GM21619 (cell line): ENCODE results near the gene FBXL5.

Experiments used
- ATAC-seq: cut with Tn5 transposase; IDR thresholded peaks from one replicate; pipeline ENCODE4 v1.9.1; 2021; ENCODE audit not compliant: unreplicated experiment

Gene FBXL5

DNA sequence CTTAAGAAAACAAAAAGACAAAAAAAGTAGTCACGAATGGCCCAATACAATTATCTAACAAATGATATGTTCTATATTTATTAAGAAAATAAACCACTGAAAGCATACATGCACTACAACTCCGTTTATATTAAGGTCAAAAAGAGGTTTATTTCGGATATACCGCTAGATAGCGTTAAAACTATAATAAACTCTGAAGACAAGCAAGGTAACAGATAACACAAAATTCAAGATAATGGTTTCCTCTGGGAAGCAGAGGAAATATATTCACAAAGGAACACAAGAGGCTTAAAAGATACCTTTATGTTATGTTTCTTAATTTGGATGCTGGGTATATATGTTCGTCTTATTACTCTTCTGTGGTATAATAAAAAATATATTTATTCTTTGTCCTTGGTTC, 21.7 kb upstream of the FBXL5 start:
- ATAC-seq: no peak

GRCh38 chr4:15676039-15676438, 20.9 kb upstream of the FBXL5 start:
- ATAC-seq: no peak

GRCh38 chr4:15675356-15675755, 20.2 kb upstream of the FBXL5 start:
- ATAC-seq: no peak

DNA sequence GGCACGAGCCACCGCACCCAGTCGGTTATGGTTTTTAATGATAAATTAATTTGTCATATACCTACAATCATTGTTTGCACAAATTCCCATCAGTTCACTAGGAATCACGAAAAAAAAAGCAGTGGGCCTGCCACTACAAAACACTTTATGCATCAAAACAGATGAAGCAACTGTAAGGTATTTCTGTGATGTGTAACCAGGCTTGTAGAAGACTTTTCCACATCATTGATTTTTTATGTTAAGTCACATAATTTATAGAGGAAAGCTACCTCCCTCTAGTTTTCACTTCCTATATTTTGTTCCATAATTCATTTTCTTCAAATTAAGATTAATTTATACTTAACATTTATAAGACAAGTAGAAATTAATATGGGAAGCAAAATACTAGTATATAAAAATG, 19.8 kb upstream of the FBXL5 start:
- ATAC-seq: no peak

- ATAC-seq: no peak
Measured at GRCh38 chr4:15674046-15674445, 18.9 kb upstream of the FBXL5 start.

- no peak for ATAC-seq
Measured at GRCh38 chr4:15673337-15673736, 18.2 kb upstream of the FBXL5 start.

- no peak for ATAC-seq
Measured at GRCh38 chr4:15672101-15672500, 16.9 kb upstream of the FBXL5 start.

DNA sequence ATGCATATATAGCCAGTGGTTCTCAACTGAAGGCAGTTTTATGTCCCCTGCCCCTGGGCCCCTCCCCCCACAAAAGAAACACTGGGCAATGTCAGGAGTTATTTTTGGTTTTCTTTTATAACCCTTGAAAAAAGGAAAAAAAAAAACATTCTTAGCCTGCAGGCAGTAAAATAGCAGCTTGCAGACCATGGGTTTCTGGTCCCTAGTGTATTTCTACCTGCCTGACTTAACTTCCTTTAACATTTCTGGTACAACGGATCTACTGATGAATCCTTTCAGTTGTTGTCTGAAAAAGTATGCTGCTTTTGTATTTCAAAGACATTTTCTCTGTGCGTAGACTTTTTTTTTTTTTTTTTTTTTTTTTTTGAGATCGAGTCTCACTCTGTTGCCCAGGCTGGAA, 15.4 kb upstream of the FBXL5 start:
- no peak for ATAC-seq

DNA sequence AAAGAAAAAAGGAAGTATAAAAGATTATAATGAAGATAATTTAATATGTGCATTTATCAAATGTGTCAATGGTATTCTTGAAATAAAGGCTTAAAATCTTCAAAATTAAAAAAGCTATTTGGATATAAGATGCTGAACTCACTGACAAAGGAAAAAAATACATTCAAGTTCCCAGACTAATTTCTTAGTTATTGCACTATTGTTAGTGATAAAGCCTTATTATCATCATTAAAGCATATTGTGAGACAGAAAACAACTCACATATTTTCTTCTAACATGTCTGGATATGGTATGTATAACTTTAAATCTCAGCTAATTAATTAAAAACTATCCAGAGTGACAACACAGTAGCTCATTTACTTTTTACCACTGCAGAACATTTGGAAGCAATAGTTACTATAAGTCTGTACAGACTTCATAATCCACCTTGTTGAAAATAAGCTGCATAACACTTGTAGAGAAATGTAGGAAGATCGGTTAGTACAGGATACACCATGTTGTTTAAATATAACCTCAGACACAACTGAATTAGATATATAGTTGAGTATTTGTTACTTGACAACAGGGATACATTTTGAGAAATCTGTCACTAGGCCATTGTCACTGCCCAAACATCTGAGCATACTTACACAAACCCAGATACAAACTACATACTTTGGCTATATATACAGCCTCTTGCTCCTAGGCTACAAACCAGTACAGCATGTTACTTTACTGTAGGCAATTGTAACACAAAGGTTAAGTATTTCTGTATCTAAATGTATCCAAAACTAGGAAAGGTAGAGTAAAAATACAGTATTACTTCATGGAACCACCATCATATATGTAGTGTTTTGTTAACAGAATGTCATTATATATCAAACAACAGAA, 13.6 kb upstream of the FBXL5 start:
- ATAC-seq: no peak

DNA sequence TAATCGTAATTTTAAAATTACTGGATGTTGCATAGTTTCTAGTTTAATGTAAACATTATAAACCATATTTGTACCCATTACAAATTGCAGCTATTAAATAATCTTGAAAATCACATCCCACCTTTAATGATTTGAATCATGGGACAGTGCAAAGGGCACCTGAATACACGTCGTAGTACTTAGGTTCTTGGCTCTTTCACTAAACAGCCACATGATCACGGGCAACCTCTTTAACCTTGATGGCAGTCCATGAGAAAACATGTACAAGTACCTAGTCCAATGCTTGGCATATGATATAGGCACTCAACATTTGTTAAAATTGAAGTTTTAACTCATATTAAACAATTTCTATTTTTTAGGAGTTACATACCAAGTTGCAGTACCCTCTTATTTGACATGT, 11.8 kb upstream of the FBXL5 start:
- ATAC-seq: no peak

DNA sequence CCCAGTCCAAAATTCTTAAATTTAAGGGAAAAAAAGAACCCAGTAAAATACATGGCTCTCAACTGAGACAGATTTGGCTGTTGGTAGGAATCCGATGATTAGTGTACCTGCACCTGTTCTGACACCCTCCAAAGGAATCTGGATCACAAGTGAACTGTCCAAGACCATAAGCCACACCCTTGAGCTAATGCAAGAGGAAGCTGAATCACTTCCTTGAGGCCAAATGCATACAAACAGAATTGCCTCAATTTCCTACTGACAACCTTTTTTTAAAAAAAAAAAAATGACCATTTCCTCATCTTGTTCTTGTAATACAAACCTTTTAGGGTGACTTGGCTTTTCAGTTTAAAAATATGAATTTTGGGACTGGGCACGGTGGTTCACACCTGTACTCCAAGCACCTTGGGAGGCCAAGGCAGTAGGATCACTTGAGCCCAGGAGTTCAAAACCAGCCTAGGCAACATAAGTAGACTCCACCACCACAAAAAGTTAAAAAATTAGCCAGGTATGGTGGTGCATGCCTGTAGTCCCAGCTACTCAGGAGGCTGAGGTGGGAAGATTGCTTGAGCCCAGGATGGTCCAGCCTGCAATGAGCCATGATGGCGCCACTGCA, 10.7 kb upstream of the FBXL5 start:
- ATAC-seq: no peak

- ATAC-seq: no peak
Measured at GRCh38 chr4:15659768-15660570, 4.8 kb upstream of the FBXL5 start.

DNA sequence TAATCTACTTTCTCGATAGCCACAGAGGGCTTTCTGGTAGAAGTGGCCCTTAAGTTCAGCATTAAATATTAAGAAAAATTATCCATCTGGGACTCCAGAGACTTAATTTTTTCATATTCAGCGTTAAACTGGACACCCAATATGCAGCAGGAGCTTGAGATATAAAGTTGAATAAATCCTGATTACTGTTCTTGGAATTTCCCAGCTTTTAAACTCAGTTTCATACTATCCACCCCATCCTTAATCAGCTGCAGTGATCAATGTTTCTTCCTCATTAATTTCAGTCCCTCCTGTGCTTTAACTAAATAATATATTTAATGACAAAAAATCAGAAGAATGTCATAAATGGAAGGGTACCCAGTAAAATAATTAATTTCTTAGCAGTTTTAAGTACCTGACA, 3.6 kb upstream of the FBXL5 start:
- no peak for ATAC-seq

DNA sequence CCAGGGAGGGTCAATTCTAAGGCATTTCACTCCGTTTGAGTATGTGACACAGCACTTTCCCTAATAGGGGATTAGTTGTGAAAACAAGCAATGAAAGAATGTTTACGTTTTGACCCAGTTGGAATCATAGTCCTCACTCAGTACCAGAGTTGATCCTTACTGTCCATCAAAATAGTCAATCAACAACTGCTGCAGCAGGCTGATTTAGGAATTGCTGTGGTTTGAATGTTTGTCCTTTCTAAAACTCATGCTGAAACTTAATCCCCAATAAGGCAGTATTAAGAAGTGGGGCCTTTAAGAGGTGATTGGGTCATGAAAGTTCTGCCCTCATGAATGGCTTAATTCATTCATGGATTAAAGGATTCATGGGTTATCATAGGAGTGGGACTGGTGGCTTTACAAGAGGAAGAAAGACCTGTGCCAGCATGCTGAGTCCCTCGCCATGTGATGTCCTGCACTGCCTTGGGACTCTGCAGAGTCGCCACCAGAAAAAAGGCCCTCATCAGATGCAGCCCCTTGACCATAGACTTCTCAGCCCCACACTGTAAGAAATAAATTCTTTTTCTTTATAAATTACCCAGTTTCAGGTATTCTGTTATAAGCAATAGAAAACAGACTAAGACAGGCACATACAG, 3.1 kb upstream of the FBXL5 start:
- ATAC-seq: no peak

DNA sequence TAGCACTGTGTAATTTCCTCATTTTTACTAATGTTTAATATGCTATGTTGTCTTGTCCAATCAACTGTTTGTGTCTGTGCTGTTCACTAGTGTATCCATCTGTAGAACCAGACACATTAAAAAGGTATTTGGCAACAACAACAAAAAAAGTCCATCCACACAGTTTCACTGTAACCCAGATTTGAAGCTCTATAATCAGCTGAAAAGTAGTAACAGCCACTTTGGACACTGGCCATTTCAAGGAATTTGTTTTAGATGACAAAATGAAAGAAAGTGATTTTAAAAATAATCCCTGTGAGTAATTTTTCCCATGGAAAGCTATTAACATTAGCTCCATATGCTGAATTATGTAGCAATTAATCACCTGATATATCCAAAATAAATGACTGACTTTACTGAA, 2.2 kb upstream of the FBXL5 start:
- ATAC-seq: no peak

GRCh38 chr4:15656038-15656470, 897 bp upstream of the FBXL5 start:
- no peak for ATAC-seq

GRCh38 chr4:15654593-15655222, 449 bp downstream of the FBXL5 start:
- ATAC-seq: peak; percentile 45

GRCh38 chr4:15653864-15654592, 1.1 kb downstream of the FBXL5 start:
- ATAC-seq: no peak

- no peak for ATAC-seq
Measured at GRCh38 chr4:15653420-15653819, 1.7 kb downstream of the FBXL5 start.

- ATAC-seq: no peak
Measured at GRCh38 chr4:15652841-15653240, 2.3 kb downstream of the FBXL5 start.
